ENCODE results near the gene TECPR2.

DNA sequence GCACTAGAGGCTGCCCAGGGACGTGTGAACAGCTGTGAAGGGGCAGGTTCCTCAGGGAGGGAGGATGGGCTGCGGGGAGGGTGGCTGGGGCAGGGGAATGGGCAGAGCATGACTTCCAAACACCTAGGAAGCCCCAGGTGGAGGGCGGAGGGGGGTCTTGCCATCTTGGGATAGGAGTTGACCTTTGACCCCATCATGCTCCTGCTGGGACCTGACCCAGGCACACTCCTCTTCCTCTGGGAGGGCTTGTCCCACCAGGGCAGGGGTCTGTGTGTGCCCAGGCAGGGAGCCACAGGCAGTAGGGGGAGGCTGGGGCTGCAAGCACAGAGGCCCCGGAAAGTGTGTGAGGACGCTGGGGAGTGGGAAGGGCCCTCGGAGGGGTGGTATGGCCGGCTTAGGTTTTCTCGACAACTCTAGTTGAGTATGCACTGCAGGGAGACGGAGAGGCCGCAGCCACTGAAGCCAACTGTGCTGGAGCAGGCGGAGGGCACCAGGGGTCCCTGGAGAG, 150.1 kb downstream of the TECPR2 start:
- no peak for TF ChIP-seq POLR2AphosphoS5 (IDR thresholded peaks at IDR 0.05; ENCODE audit: low read depth, low read length)
- no peak for TF ChIP-seq TAF1 (IDR thresholded peaks at IDR 0.05; ENCODE audit: borderline replicate concordance, insufficient read depth, low read length)
- TF ChIP-seq, protein P1, sequence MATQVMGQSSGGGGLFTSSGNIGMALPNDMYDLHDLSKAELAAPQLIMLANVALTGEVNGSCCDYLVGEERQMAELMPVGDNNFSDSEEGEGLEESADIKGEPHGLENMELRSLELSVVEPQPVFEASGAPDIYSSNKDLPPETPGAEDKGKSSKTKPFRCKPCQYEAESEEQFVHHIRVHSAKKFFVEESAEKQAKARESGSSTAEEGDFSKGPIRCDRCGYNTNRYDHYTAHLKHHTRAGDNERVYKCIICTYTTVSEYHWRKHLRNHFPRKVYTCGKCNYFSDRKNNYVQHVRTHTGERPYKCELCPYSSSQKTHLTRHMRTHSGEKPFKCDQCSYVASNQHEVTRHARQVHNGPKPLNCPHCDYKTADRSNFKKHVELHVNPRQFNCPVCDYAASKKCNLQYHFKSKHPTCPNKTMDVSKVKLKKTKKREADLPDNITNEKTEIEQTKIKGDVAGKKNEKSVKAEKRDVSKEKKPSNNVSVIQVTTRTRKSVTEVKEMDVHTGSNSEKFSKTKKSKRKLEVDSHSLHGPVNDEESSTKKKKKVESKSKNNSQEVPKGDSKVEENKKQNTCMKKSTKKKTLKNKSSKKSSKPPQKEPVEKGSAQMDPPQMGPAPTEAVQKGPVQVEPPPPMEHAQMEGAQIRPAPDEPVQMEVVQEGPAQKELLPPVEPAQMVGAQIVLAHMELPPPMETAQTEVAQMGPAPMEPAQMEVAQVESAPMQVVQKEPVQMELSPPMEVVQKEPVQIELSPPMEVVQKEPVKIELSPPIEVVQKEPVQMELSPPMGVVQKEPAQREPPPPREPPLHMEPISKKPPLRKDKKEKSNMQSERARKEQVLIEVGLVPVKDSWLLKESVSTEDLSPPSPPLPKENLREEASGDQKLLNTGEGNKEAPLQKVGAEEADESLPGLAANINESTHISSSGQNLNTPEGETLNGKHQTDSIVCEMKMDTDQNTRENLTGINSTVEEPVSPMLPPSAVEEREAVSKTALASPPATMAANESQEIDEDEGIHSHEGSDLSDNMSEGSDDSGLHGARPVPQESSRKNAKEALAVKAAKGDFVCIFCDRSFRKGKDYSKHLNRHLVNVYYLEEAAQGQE (IDR thresholded peaks at IDR 0.05; ENCODE audit: insufficient read depth in 1 of 2, low read depth in 2 of 2, low read length in 2 of 2) = no peak
